ENCODE measurements around the gene RNPS1.

- TF ChIP-seq POLR2A (IDR thresholded peaks at IDR 0.05; ENCODE audit: low read depth, low read length) = no peak
- no peak for TF ChIP-seq POLR2AphosphoS5 (IDR thresholded peaks at IDR 0.05; ENCODE audit: low read depth, low read length)
- no peak for TF ChIP-seq TAF1 (IDR thresholded peaks at IDR 0.05; ENCODE audit: borderline replicate concordance, low read depth, low read length)
Observed at GRCh38 chr16:2243031-2243528, 24.8 kb downstream of the RNPS1 start.

Data from GM12892 (cell line).